ENCODE measurements around the gene ZDHHC11B. TPM values are rescaled to one million over a fixed set of nuclear protein-coding genes. Genes with fewer than 3 reads are reported as not detected.
A peak's percentile ranks its signal among the peaks of the same experiment; 100 is the strongest.

Gene ZDHHC11B
- polyA plus RNA-seq, 2 donors, result 2.6 to 5.2 TPM

- 67 to 68% methylated on average over 24 of the region's 24 CpGs for WGBS, 2 donors
- Histone ChIP-seq H3K9me3 (ENCODE audit: control insufficient read depth in 2 of 2, insufficient read depth in 1 of 2, low read depth in 1 of 2, low read length in 1 of 2) (peaks cover 0 to 2% of the 10 kb centered on the region in 2 donors), H3K36me3 (ENCODE audit: control insufficient read depth in 2 of 2, insufficient read depth in 2 of 2, low read length in 1 of 2) (peaks cover 0 to 19% of the 10 kb centered on the region in 2 donors), H3K4me3 (ENCODE audit: low read depth in 1 of 2, low read length in 2 of 2) (no peak overlapping the region), H3K27me3 (ENCODE audit: control insufficient read depth in 1 of 2, insufficient read depth in 2 of 2, low read length in 2 of 2) (no peaks in the 10 kb centered on the region), H3K4me1 (ENCODE audit: control insufficient read depth in 2 of 2, insufficient read depth in 2 of 2, low read length in 1 of 2) (peaks cover 0 to 15% of the 10 kb centered on the region in 2 donors), H3K27ac (ENCODE audit: low read depth in 2 of 2, low read length in 1 of 2) (no peak overlapping the region)
Measured at GRCh38 chr5:664343-664993, 120.1 kb downstream of the ZDHHC11B start.

DNA sequence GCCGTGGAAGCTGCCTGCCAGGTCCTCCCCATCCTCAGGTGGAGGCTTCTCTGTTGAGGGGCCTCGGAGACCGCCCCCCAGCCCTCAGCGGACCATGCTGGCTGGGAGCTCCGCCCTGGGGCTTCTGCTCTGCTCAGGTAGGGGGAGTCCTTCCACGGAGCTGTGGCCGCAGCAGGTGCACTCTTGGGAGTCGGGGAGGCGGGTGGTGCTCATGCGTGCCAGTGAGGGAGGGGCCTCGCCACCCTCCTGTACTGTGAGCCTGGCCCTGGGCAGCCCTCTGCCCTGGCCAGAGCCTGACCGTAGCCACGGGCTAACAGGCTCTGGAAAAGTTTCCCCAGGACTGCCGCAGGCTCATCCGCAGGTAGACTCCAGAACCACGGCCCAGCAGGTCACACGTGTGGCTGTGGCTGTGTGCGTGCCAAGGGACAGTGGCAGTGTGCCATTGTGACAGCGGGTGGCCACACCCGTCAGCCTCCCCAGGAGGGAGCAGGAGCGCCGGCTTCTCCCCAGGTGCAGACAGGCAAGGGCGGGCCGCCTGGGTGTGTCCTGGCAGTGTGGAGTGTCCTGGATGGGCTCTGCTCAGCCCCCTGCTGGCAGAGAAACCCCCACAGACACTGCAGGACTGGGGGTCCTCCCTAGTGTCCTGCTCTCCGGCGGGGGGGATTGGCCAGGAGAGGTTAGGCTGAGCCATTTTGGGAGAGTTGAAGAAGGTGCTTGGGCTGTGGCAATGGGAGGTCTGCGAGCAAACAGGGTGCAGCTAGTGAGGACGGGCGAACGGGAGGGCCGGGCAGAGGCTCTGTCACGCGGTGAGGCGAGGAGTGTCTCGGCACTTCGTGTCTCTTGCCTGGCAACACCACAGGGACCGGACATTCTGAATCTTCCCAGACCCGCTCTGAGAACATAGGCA, 120.8 kb downstream of the ZDHHC11B start:
- 62 to 80% methylated on average over 38 of the region's 38 CpGs for WGBS, 2 donors
- Histone ChIP-seq H3K27me3 (ENCODE audit: control insufficient read depth in 1 of 2, insufficient read depth in 2 of 2, low read length in 2 of 2) (no peaks in the 10 kb centered on the region), H3K27ac (ENCODE audit: low read depth in 2 of 2, low read length in 1 of 2) (peak overlapping the region; percentile 14 to 35), H3K36me3 (ENCODE audit: control insufficient read depth in 2 of 2, insufficient read depth in 2 of 2, low read length in 1 of 2) (peaks cover 0 to 19% of the 10 kb centered on the region in 2 donors), H3K9me3 (ENCODE audit: control insufficient read depth in 2 of 2, insufficient read depth in 1 of 2, low read depth in 1 of 2, low read length in 1 of 2) (peaks cover 0 to 2% of the 10 kb centered on the region in 2 donors), H3K4me1 (ENCODE audit: control insufficient read depth in 2 of 2, insufficient read depth in 2 of 2, low read length in 1 of 2) (peaks cover 0 to 15% of the 10 kb centered on the region in 2 donors), H3K4me3 (ENCODE audit: low read depth in 1 of 2, low read length in 2 of 2) (no peak overlapping the region)

- H3K9me3 ChIP-seq (ENCODE audit: control insufficient read depth in 2 of 2, insufficient read depth in 1 of 2, low read depth in 1 of 2, low read length in 1 of 2), result peaks cover 0 to 2% of the 10 kb centered on the region in 2 donors
- H3K36me3 ChIP-seq (ENCODE audit: control insufficient read depth in 2 of 2, insufficient read depth in 2 of 2, low read length in 1 of 2), result peaks cover 0 to 17% of the 10 kb centered on the region in 2 donors
- no peaks in the 10 kb centered on the region for H3K27me3 ChIP-seq (ENCODE audit: control insufficient read depth in 1 of 2, insufficient read depth in 2 of 2, low read length in 2 of 2)
- H3K4me1 ChIP-seq (ENCODE audit: control insufficient read depth in 2 of 2, insufficient read depth in 2 of 2, low read length in 1 of 2), result peaks cover 0 to 15% of the 10 kb centered on the region in 2 donors
- no peak overlapping the region for H3K4me3 ChIP-seq (ENCODE audit: low read depth in 1 of 2, low read length in 2 of 2)
- H3K27ac ChIP-seq (ENCODE audit: low read depth in 2 of 2, low read length in 1 of 2), result no peak overlapping the region
- WGBS, 2 donors, result 94 to 97% methylated on average over 56 of the region's 56 CpGs
Measured at GRCh38 chr5:662751-663435, 121.6 kb downstream of the ZDHHC11B start.

GRCh38 chr5:661891-662750, 122.4 kb downstream of the ZDHHC11B start:
- WGBS, 2 donors, result 91 to 94% methylated on average over 53 of the region's 53 CpGs
- Histone ChIP-seq H3K4me3 (ENCODE audit: low read depth in 1 of 2, low read length in 2 of 2) (no peak overlapping the region), H3K4me1 (ENCODE audit: control insufficient read depth in 2 of 2, insufficient read depth in 2 of 2, low read length in 1 of 2) (peaks cover 0 to 15% of the 10 kb centered on the region in 2 donors), H3K27me3 (ENCODE audit: control insufficient read depth in 1 of 2, insufficient read depth in 2 of 2, low read length in 2 of 2) (no peaks in the 10 kb centered on the region), H3K36me3 (ENCODE audit: control insufficient read depth in 2 of 2, insufficient read depth in 2 of 2, low read length in 1 of 2) (peaks cover 0 to 17% of the 10 kb centered on the region in 2 donors), H3K27ac (ENCODE audit: low read depth in 2 of 2, low read length in 1 of 2) (no peak overlapping the region), H3K9me3 (ENCODE audit: control insufficient read depth in 2 of 2, insufficient read depth in 1 of 2, low read depth in 1 of 2, low read length in 1 of 2) (peaks cover 0 to 2% of the 10 kb centered on the region in 2 donors)

GRCh38 chr5:660491-661030, 124.0 kb downstream of the ZDHHC11B start:
- Histone ChIP-seq H3K4me1 (ENCODE audit: control insufficient read depth in 2 of 2, insufficient read depth in 2 of 2, low read length in 1 of 2) (peaks cover 0 to 15% of the 10 kb centered on the region in 2 donors), H3K27me3 (ENCODE audit: control insufficient read depth in 1 of 2, insufficient read depth in 2 of 2, low read length in 2 of 2) (no peaks in the 10 kb centered on the region), H3K27ac (ENCODE audit: low read depth in 2 of 2, low read length in 1 of 2) (no peak overlapping the region), H3K36me3 (ENCODE audit: control insufficient read depth in 2 of 2, insufficient read depth in 2 of 2, low read length in 1 of 2) (peaks cover 0 to 17% of the 10 kb centered on the region in 2 donors), H3K9me3 (ENCODE audit: control insufficient read depth in 2 of 2, insufficient read depth in 1 of 2, low read depth in 1 of 2, low read length in 1 of 2) (peaks cover 0 to 2% of the 10 kb centered on the region in 2 donors), H3K4me3 (ENCODE audit: low read depth in 1 of 2, low read length in 2 of 2) (no peak overlapping the region)
- WGBS, 2 donors, result 97 to 98% methylated on average over 11 of the region's 11 CpGs

Other genes starting within 250 kb of the ZDHHC11B start
- 1 to 10 TPM; 3.1 to 7.0 TPM for gene CEP72, start 172.4 kb downstream of the ZDHHC11B start, polyA plus RNA-seq
- 1 to 10 TPM; 1.7 to 2.7 TPM for gene TPPP, start 91.4 kb downstream of the ZDHHC11B start, polyA plus RNA-seq
- gene ZDHHC11, start 66.3 kb upstream of the ZDHHC11B start, polyA plus RNA-seq, result 1 to 10 TPM; 2.4 to 4.0 TPM
- 10 to 100 TPM; 18.4 to 20.6 TPM for gene BRD9, start 108.1 kb upstream of the ZDHHC11B start, polyA plus RNA-seq
- gene TRIP13, start 108.2 kb upstream of the ZDHHC11B start, polyA plus RNA-seq, result 1 to 10 TPM; 4.3 to 6.6 TPM
- 1 to 10 TPM; 4.2 to 4.5 TPM for gene NKD2, start 224.1 kb upstream of the ZDHHC11B start, polyA plus RNA-seq